ENCODE measurements around the gene COPG1. TPM values are rescaled to one million over a fixed set of nuclear protein-coding genes. Genes with fewer than 3 reads are reported as not detected.

Gene COPG1
- total and polyA plus RNA-seq, 2 of the 4 experiments (the other 2 are of a cell fraction) = 203 to 446 TPM

GRCh38 chr3:129248286-129248979, 973 bp upstream of the COPG1 start:
- Histone ChIP-seq H3K18ac (ENCODE audit: low read depth, low read length) (no peak overlapping the region), H3K56ac (ENCODE audit: extremely low read depth, insufficient read depth, low read length) (peak overlapping the region; percentile 95; the same call in 1 of the 2 replicates), H4K5ac (ENCODE audit: low read depth, low read length) (peak overlapping the region; percentile 95), H3K79me1 (ENCODE audit: low read depth in 1 of 2, low read length in 2 of 2) (peaks cover 27 to 56% of the 10 kb centered on the region in 2 experiments), H3K4me1 (ENCODE audit: control insufficient read depth, insufficient read depth, low read length) (peaks cover 16% of the 10 kb centered on the region), H3K9me1 (ENCODE audit: insufficient read depth, low read length) (peaks cover 17% of the 10 kb centered on the region), H3K14ac (replicated peaks; ENCODE audit: low read depth, low read length) (peak overlapping the region; percentile 99), H2AK9ac (replicated peaks; ENCODE audit: low read depth, low read length, poor library complexity) (peak overlapping the region; percentile 100), H2BK5ac (ENCODE audit: low read depth, low read length, poor library complexity, severe bottlenecking) (peak overlapping the region; percentile 91), H3K36me3 (ENCODE audit: control insufficient read depth, insufficient read depth, low read length) (peaks cover 12% of the 10 kb centered on the region), H3K27ac (ENCODE audit: insufficient read depth, low read length) (peak overlapping the region; percentile 85), H3K9ac (ENCODE audit: low read depth, low read length) (peak overlapping the region; percentile 90), H4K91ac (ENCODE audit: insufficient read depth, low read depth, low read length) (peak overlapping the region; percentile 99), H3K4me3 (ENCODE audit: insufficient read depth, low read depth, low read length) (peak overlapping the region; percentile 67), H3K4me2 (ENCODE audit: low read depth, low read length) (peak overlapping the region; percentile 70), H2AFZ (replicated peaks; ENCODE audit: low read length, poor library complexity) (peak overlapping the region; percentile 97), H2BK15ac (ENCODE audit: low read depth, low read length) (no peak overlapping the region), H3K4ac (ENCODE audit: low read depth, low read length) (peak overlapping the region; percentile 99), H2AK5ac (ENCODE audit: low read depth, low read length) (peak overlapping the region; percentile 96), H2BK20ac (ENCODE audit: low read depth, low read length) (no peak overlapping the region), H4K20me1 (ENCODE audit: insufficient read depth, low read length) (peaks cover 14% of the 10 kb centered on the region), H3K9me3 (ENCODE audit: control insufficient read depth, insufficient read depth, low read length) (no peaks in the 10 kb centered on the region), H4K8ac (ENCODE audit: low read depth in 2 of 2, low read length in 2 of 2) (peak overlapping the region; percentile 83 to 100), H3K23ac (ENCODE audit: low read depth, low read length) (peak overlapping the region; percentile 100), H3K27me3 (ENCODE audit: control insufficient read depth, insufficient read depth, low read length) (no peaks in the 10 kb centered on the region), H2BK120ac (ENCODE audit: low read depth, low read length) (no peak overlapping the region)
- in situ Hi-C loops (cut with MboI; ENCODE audit: low sequenced_read_pairs) (loop anchor here (5.0 to 10.0 kb wide), 2 partner anchors 194 to 276 kb away; no protein-coding TSS in a partner anchor), intact Hi-C loops (cut with micrococcal nuclease) (loop anchor here (2.0 to 5.0 kb wide), 3 partner anchors 51 to 196 kb away; no protein-coding TSS in a partner anchor), dilution Hi-C loops (cut with HindIII; ENCODE audit: low sequenced_read_pairs, unreplicated experiment) (no loop called here)
- ATAC-seq (ENCODE audit: low read depth) = no peak
- no peak for DNase-seq
- no TSS peak for BruUV-seq (replicated peaks)
- CTCF ChIA-PET = no interaction called here
- 66% methylated on average over 10 of the region's 21 CpGs; no CpG with 5 or more reads in 1 of the 2 experiments for WGBS, 2 experiments (ENCODE audit: extremely low coverage in 2 of 2, insufficient read length in 1 of 2)
- POLR2A ChIA-PET (ENCODE audit: unreplicated experiment) = no interaction called here
- TF ChIP-seq MAFK (IDR thresholded peaks at IDR 0.05; ENCODE audit: low read depth, low read length) (no peak), CEBPB (IDR thresholded peaks at IDR 0.05; ENCODE audit: low read depth, low read length) (no peak), MAZ (IDR thresholded peaks at IDR 0.05; ENCODE audit: borderline replicate concordance, low read depth, low read length) (no peak), NFE2L2 (IDR thresholded peaks at IDR 0.05; ENCODE audit: low read depth, low read length) (no peak), SMC3 (IDR thresholded peaks at IDR 0.05; ENCODE audit: low read depth, low read length) (no peak), RCOR1 (IDR thresholded peaks at IDR 0.05; ENCODE audit: insufficient replicate concordance, low read length) (no peak), CHD1 (IDR thresholded peaks at IDR 0.05; ENCODE audit: low read depth, low read length) (no peak), CTCF (conservative IDR thresholded peaks at IDR 0.05; ENCODE audit: low read depth, low read length) (no peak), MXI1 (IDR thresholded peaks at IDR 0.05; ENCODE audit: borderline replicate concordance, low read depth, low read length) (no peak), BHLHE40 (IDR thresholded peaks at IDR 0.05; ENCODE audit: low read depth, low read length) (no peak), ELK1 (IDR thresholded peaks at IDR 0.05; ENCODE audit: borderline replicate concordance, low read depth, low read length) (no peak), POLR2A (IDR thresholded peaks at IDR 0.05; ENCODE audit: low read depth, low read length) (no peak), RAD21 (IDR thresholded peaks at IDR 0.05; ENCODE audit: low read length) (no peak)

Measured in IMR-90 (cell line).